Endothelial cell of umbilical vein (primary cell): Measurements from ENCODE around the gene ACSL6.

Source experiments
- EZH2 ChIP-seq: IDR thresholded peaks from 2 replicates; pipeline ENCODE4 v1.6.1; 2012; ENCODE audit warnings: borderline replicate concordance, low read depth, mild to moderate bottlenecking, moderate library complexity, low read length, inconsistent platforms; ENCODE audit not compliant: severe bottlenecking
- FOS ChIP-seq: IDR thresholded peaks from 2 replicates; pipeline ENCODE4 v1.6.1; 2011; ENCODE audit warnings: mild to moderate bottlenecking, low read length, moderate library complexity, borderline replicate concordance; ENCODE audit not compliant: insufficient read depth
- JUN ChIP-seq: IDR thresholded peaks from 2 replicates; pipeline ENCODE4 v1.6.1; 2011; ENCODE audit warnings: borderline replicate concordance, low read depth; ENCODE audit not compliant: insufficient read length, insufficient read depth
- POLR2A ChIP-seq: IDR thresholded peaks from 2 replicates; pipeline ENCODE4 v1.6.1; 2012; ENCODE audit warnings: low read depth, mild to moderate bottlenecking, control low read depth, low read length
- TF ChIP-seq, protein P1 (sequence below), 2 donors: IDR thresholded peaks; 1 replicate in 1 of 2; 2 replicates in 1 of 2; pipeline ENCODE4 v1.5.1; 2011; ENCODE audit warnings: low read length in 2 of 2, mild to moderate bottlenecking in 2 of 2, moderate library complexity in 2 of 2, control low read depth in 1 of 2, inconsistent platforms in 1 of 2, low read depth in 1 of 2; ENCODE audit not compliant: insufficient read depth in 1 of 2; ENCODE audit errors: extremely low read depth in 1 of 2

DNA sequence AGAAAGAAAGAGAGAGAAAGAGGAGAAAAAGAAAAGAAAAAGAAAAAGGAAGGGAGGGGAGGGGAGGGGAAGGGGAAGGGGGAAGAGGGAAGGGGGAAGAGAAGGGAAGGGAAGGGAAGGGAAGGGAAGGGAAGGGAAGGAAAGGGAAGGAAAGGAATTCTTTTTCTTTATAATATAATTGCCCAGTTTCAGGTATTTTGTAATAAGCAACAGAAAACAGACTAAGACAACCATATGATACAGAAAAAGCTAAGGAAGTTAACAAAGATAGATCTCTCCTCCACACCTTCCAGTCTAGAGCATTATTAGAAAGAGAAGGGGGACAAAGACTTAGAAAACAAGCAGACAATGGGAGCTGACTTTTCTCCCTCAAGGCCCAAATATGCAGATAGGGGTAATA is 97.0 kb downstream of the ACSL6 start:
- TF ChIP-seq POLR2A (no peak), FOS (no peak), EZH2 (no peak), JUN (no peak)
- TF ChIP-seq, protein P1, sequence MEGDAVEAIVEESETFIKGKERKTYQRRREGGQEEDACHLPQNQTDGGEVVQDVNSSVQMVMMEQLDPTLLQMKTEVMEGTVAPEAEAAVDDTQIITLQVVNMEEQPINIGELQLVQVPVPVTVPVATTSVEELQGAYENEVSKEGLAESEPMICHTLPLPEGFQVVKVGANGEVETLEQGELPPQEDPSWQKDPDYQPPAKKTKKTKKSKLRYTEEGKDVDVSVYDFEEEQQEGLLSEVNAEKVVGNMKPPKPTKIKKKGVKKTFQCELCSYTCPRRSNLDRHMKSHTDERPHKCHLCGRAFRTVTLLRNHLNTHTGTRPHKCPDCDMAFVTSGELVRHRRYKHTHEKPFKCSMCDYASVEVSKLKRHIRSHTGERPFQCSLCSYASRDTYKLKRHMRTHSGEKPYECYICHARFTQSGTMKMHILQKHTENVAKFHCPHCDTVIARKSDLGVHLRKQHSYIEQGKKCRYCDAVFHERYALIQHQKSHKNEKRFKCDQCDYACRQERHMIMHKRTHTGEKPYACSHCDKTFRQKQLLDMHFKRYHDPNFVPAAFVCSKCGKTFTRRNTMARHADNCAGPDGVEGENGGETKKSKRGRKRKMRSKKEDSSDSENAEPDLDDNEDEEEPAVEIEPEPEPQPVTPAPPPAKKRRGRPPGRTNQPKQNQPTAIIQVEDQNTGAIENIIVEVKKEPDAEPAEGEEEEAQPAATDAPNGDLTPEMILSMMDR (IDR thresholded peaks at IDR 0.05; ENCODE audit: extremely low read depth in 1 of 2, insufficient read depth in 1 of 2, low read depth in 1 of 2, low read length in 2 of 2): no peak
